Caco-2 (cell line): ENCODE results near the gene SMG9. TPM values are rescaled to one million over a fixed set of nuclear protein-coding genes. Genes with fewer than 3 reads are reported as not detected.

ENCODE experiments used
- Bru-seq: library from RNA; stranded (reverse); fragments of 400-500 nt; gene quantifications from one replicate; lab custom pipeline; 2021; lab: Mats Ljungman, UMichigan
- BruChase-seq, 2 experiments: library from RNA; stranded (reverse); fragments of 400-500 nt; gene quantifications; one replicate each; lab custom pipeline; 2021; lab: Mats Ljungman, UMichigan
- BruUV-seq: library from RNA; stranded (reverse); fragments of 400-500 nt; replicated peaks from 2 replicates; lab custom pipeline; 2021; lab: Mats Ljungman, UMichigan
- CTCF ChIA-PET: fragments of 300-600 bp; sonication (Branson Sonifier 250); formaldehyde crosslinking; loops from one replicate; lab custom pipeline; 2022; ENCODE audit warnings: antibody characterized with exemption; lab: Charles Lee
- POLR2A ChIA-PET: fragments of 300-600 bp; sonication (Branson Sonifier 250); formaldehyde crosslinking; loops from one replicate; lab custom pipeline; 2022; ENCODE audit warnings: antibody characterized with exemption; lab: Charles Lee
- DNase-seq, 2 experiments: peaks; one replicate each; pipeline versions ENCODE4 v3.0.0 to v3.0.0-alpha.2; 2020 to 2022
- H3K27me3 ChIP-seq: replicated peaks from 2 replicates; pipeline ENCODE4 v1.6.0; 2011; ENCODE audit warnings: low read length; ENCODE audit not compliant: control insufficient read depth, insufficient read depth
- H3K36me3 ChIP-seq: 2 replicates; pipeline ENCODE4 v1.5.1; 2011; ENCODE audit warnings: low read length; ENCODE audit not compliant: control insufficient read depth, insufficient read depth
- H3K4me1 ChIP-seq: fragments of 250-450 bp; sonication (Bioruptor Pico); 2 replicates; pipeline ENCODE4 v1.5.1; 2020; ENCODE audit warnings: mild to moderate bottlenecking
- H3K4me3 ChIP-seq: 2 replicates; pipeline ENCODE4 v1.5.1; 2011; ENCODE audit warnings: low read depth, mild to moderate bottlenecking, control low read depth, low read length
- H3K9me3 ChIP-seq: fragments of 250-450 bp; sonication (Bioruptor Pico); 2 replicates; pipeline ENCODE4 v1.5.1; 2020; ENCODE audit warnings: mild to moderate bottlenecking, moderate library complexity
- H3K27ac Mint-ChIP-seq: one replicate; pipeline ENCODE4 v1.8.0; 2022; ENCODE audit warnings: mixed read lengths; ENCODE audit not compliant: unreplicated experiment
- H3K27me3 Mint-ChIP-seq: one replicate; pipeline ENCODE4 v1.8.0; 2022; ENCODE audit warnings: mixed read lengths; ENCODE audit not compliant: insufficient read depth, unreplicated experiment
- H3K36me3 Mint-ChIP-seq: one replicate; pipeline ENCODE4 v1.8.0; 2022; ENCODE audit warnings: mild to moderate bottlenecking, mixed read lengths; ENCODE audit not compliant: insufficient read depth, unreplicated experiment
- H3K4me1 Mint-ChIP-seq: one replicate; pipeline ENCODE4 v1.8.0; 2022; ENCODE audit warnings: low read depth, mixed read lengths; ENCODE audit not compliant: unreplicated experiment
- H3K4me3 Mint-ChIP-seq: one replicate; pipeline ENCODE4 v1.8.0; 2022; ENCODE audit warnings: mild to moderate bottlenecking, moderate library complexity, mixed read lengths; ENCODE audit not compliant: unreplicated experiment
- H3K9me3 Mint-ChIP-seq: one replicate; pipeline ENCODE4 v1.8.0; 2022; ENCODE audit warnings: mixed read lengths; ENCODE audit not compliant: unreplicated experiment
- intact Hi-C: fragments of 100-400 bp; cut with micrococcal nuclease; formaldehyde crosslinking; loops from one replicate; pipeline ENCODE4 v1.10.0; 2022; ENCODE audit not compliant: unreplicated experiment
- long read RNA-seq: library from polyadenylated mRNA; stranded (forward); transcript quantifications from one replicate; pipeline ENCODE4 v2.0.0, GENCODE V29; 2022
- total RNA-seq: library from RNA; stranded (reverse); gene quantifications from 2 replicates; pipeline ENCODE4 v1.2.3, GENCODE V29; 2022
- TF ChIP-seq, protein P1 (sequence below), 2 experiments: fragments of 200-600 bp in 1 of 2; IDR thresholded peaks; 1 replicate in 1 of 2; 2 replicates in 1 of 2; pipeline versions ENCODE4 v1.5.1 to v1.8.0; 2011 to 2022; ENCODE audit warnings: antibody characterized with exemption in 1 of 2, control low read depth in 1 of 2, inconsistent platforms in 1 of 2, low read depth in 1 of 2, low read length in 1 of 2, mild to moderate bottlenecking in 1 of 2, moderate library complexity in 1 of 2; ENCODE audit not compliant: insufficient read depth in 1 of 2, severe bottlenecking in 1 of 2, unreplicated experiment in 1 of 2

The SMG9 gene, protein sequence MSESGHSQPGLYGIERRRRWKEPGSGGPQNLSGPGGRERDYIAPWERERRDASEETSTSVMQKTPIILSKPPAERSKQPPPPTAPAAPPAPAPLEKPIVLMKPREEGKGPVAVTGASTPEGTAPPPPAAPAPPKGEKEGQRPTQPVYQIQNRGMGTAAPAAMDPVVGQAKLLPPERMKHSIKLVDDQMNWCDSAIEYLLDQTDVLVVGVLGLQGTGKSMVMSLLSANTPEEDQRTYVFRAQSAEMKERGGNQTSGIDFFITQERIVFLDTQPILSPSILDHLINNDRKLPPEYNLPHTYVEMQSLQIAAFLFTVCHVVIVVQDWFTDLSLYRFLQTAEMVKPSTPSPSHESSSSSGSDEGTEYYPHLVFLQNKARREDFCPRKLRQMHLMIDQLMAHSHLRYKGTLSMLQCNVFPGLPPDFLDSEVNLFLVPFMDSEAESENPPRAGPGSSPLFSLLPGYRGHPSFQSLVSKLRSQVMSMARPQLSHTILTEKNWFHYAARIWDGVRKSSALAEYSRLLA
- total RNA-seq (87.6 and 98.8 TPM in 2 replicates), Bru-seq, nascent RNA (percentile 78 among the genes with signal in this experiment), BruChase-seq, experiment 1, labeled RNA remaining after a 2-hour chase (percentile 81 among the genes with signal in this experiment), BruChase-seq, experiment 2, labeled RNA remaining after a 6-hour chase (percentile 80 among the genes with signal in this experiment)
- long read RNA-seq, full-length matches to known transcripts = 31 of 45 reads
- long read RNA-seq, partial matches to known transcripts = 11 of 45 reads
- long read RNA-seq, other reads (novel, unspliced or antisense) = 3 of 45 reads

DNA sequence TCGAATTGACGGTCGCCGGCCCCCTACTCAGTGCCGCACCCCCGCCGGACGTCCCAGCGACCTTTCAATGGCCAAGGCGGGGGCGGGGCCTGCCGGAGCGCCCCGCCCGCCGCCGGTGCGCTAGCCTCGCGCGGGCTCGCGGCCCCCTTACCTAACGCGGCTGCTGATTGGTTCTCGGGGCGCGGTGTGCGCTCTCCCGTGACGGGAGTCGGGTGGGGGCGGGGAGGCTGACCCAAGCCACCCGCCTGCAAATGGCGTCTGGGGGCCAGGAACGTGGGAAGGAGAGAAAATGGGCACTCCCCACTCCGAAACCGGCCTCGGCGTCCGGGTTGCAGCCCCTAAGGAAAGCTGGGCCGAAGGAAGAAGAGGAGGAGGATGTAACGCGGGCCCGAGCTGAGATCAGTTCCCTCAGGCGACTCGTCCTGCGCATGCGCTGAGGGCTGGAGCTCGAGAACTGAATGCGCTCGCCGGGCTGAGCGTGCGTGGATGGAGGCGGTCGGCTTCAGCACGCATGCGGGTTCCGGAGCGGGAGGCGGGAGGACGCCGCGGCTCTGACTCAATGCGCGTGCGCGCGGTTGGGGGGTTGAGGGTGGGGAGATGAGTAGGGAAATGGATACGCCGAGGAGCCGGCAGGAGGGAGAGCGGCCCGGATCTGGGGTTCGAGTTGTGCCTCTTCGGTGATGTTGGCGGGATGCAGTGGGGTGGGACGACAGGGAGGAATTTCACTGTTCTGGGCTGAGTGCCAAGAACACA, at the start of gene SMG9:
Gene SMG9, minus strand, starts transcription at position 460 of the 753 bp plus-strand sequence. CDS start 4,221 bp downstream, outside the sequence.
- DNase-seq = peak; percentile 98 to 99
- Histone ChIP-seq H3K4me3 (peak within 1 kb of the TSS; percentile 98), H3K4me1 (no peaks in the 10 kb centered on the region)

DNA sequence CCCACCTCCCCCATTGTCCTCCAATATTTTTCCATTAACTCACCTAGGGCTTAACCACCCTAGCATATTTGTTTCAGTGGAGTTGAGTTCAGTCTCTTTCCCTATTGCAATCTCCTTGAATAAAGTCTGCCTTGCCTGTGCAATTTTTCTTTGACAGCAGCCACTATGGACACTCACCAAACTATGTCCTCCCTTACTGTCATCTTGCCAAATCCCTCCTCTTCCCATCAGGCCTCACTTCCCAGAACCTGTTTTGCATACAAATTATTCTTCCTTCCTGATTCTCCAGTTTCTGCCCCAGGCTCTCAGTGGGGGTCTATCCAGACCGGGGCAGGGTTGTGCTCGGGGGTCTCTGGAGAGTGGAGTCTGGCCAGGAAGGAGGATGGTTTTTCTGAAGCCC, 49.7 kb upstream of the SMG9 start:
- Mint-ChIP-seq H3K27me3 (peaks cover 11% of the 10 kb centered on the region), H3K9me3 (no peaks in the 10 kb centered on the region), H3K4me3 (no peak overlapping the region), H3K27ac (no peak overlapping the region), H3K4me1 (no peaks in the 10 kb centered on the region), H3K36me3 (no peaks in the 10 kb centered on the region)
- CTCF ChIA-PET = no interaction called here
- DNase-seq = no peak
- TF ChIP-seq, protein P1, sequence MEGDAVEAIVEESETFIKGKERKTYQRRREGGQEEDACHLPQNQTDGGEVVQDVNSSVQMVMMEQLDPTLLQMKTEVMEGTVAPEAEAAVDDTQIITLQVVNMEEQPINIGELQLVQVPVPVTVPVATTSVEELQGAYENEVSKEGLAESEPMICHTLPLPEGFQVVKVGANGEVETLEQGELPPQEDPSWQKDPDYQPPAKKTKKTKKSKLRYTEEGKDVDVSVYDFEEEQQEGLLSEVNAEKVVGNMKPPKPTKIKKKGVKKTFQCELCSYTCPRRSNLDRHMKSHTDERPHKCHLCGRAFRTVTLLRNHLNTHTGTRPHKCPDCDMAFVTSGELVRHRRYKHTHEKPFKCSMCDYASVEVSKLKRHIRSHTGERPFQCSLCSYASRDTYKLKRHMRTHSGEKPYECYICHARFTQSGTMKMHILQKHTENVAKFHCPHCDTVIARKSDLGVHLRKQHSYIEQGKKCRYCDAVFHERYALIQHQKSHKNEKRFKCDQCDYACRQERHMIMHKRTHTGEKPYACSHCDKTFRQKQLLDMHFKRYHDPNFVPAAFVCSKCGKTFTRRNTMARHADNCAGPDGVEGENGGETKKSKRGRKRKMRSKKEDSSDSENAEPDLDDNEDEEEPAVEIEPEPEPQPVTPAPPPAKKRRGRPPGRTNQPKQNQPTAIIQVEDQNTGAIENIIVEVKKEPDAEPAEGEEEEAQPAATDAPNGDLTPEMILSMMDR (IDR thresholded peaks at IDR 0.05; ENCODE audit: insufficient read depth in 1 of 2, low read depth in 1 of 2, low read length in 1 of 2, severe bottlenecking in 1 of 2, unreplicated experiment in 1 of 2) = no peak
- POLR2A ChIA-PET = no interaction called here
- H3K36me3 ChIP-seq = no peaks in the 10 kb centered on the region
- no TSS peak for BruUV-seq
- intact Hi-C loops = no loop called here
- no peaks in the 10 kb centered on the region; the same call in 1 of the 2 replicates for H3K27me3 ChIP-seq
- no peaks in the 10 kb centered on the region for H3K9me3 ChIP-seq
- peaks cover 7% of the 10 kb centered on the region; the same call in 1 of the 2 replicates for H3K4me1 ChIP-seq
- no peak overlapping the region for H3K4me3 ChIP-seq

More for the DNA sequence above, at the start of gene SMG9:
- H3K36me3 ChIP-seq = no peaks in the 10 kb centered on the region; the same call in 1 of the 2 replicates
- H3K27me3 ChIP-seq = no peaks in the 10 kb centered on the region
- Mint-ChIP-seq H3K27ac (peak within 1 kb of the TSS; percentile 100), H3K36me3 (peaks cover 37% of the 10 kb centered on the region), H3K9me3 (no peaks in the 10 kb centered on the region), H3K27me3 (no peaks in the 10 kb centered on the region), H3K4me1 (peaks cover 11% of the 10 kb centered on the region), H3K4me3 (peak within 1 kb of the TSS; percentile 97)
- CTCF ChIA-PET = interaction anchor here (1.0 to 2.2 kb wide), 3 partner anchors 9 to 86 kb away, joined by 4 to 15 read pairs (median 5); no protein-coding TSS in a partner anchor
- TF ChIP-seq, protein P1 (IDR thresholded peaks at IDR 0.05; ENCODE audit: insufficient read depth in 1 of 2, low read depth in 1 of 2, low read length in 1 of 2, severe bottlenecking in 1 of 2, unreplicated experiment in 1 of 2) = no peak
- POLR2A ChIA-PET = interaction anchor here (0.6 to 1.3 kb wide), 8 partner anchors 8 to 410 kb away, joined by 3 to 12 read pairs (median 5); partner anchors contain the start of genes ZNF226 and ZNF283
- BruUV-seq = no TSS peak
- intact Hi-C loops = no loop called here
- H3K9me3 ChIP-seq = no peaks in the 10 kb centered on the region
